ENCODE data around the gene SEMA4D.
"Not testable (repeated sequence)": the region's sequence is repeated elsewhere in the genome, so short reads cannot be mapped to it uniquely, and the experiment has no call there.

The SEMA4D gene

DNA sequence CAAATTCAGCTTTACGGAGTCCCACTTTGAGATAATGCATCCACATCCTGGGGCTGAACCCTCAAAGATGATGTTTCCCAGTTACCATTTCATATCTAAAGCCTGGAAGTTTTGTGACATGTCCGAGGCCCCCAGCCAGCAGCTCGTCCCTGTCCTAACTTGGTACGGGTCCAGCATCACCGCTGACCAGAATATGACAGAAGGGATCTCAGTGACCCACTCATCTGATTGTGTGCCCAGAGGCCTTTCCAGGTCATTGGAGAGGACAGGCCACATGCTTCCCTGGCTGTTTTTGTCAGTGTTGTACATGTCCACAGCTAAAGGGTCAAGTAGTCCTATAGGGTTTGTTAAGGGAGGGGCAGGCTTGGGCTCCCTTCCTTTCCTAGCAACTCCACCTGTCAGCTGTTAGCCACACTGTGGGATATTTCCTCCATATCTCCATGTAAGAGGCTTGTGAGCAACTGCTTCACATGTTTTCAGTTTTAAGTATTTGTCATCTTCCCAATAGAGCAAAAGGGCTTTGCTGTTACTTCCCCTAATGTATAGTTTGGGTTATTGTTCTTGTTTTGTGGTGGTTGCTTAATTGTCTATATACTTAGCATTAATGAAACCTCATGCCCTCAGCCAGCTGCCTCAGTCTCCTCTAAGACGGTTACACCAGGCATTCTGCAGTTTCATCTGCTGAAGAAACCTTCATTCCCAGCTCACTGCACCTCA lies 146.2 kb downstream of the SEMA4D start:
- Histone ChIP-seq H3K4me1 (ENCODE audit: insufficient read depth, insufficient read length) (no peaks in the 10 kb centered on the region), H3K36me3 (ENCODE audit: insufficient read depth, insufficient read length, low read length) (peaks cover 96% of the 10 kb centered on the region)

DNA sequence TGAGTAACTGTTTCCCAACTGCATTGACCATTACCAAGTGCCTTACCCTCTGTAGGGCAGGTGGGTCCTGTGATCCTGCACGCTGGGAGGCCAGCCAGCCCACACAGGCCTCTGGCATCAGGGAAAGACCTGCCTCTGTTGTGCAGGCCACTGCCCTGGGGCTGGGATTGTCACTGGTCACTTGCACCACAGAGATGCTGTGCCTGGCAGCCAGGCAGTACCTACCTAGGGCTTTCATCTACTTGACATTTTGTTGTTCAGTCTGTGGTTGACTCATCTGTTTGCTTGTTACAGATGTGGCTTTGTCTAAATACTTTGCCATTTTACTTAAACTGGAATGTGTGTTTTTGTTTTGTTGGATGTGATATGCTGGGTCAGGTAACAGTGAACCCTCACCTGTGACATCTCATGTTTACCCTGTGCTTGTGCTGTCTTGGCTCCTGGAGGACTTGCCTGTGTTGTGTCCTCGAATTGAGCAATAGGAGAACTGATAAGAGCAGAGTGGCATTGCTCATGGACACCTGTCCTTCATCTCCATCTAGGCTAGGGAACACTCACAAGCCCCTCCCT lies 146.8 kb downstream of the SEMA4D start:
- H3K9me3 ChIP-seq (ENCODE audit: insufficient read depth, low read length): no peaks in the 10 kb centered on the region
- TF ChIP-seq YY1 (IDR thresholded peaks at IDR 0.05; ENCODE audit: insufficient read depth, insufficient read length) (no peak), SUZ12 (IDR thresholded peaks at IDR 0.05; ENCODE audit: extremely low read depth, insufficient read depth, insufficient read length) (no peak), ZNF274 (IDR thresholded peaks at IDR 0.05; ENCODE audit: low read depth, low read length) (no peak)
- peaks cover 96% of the 10 kb centered on the region for H3K36me3 ChIP-seq (ENCODE audit: insufficient read depth, insufficient read length, low read length)
- H3K4me1 ChIP-seq (ENCODE audit: insufficient read depth, insufficient read length): no peaks in the 10 kb centered on the region
- no peak overlapping the region for H3K9ac ChIP-seq (ENCODE audit: insufficient read length, low read depth)
- no peak overlapping the region for H3K4me3 ChIP-seq (ENCODE audit: insufficient read length, low read depth)
- no peaks in the 10 kb centered on the region for H3K27me3 ChIP-seq (ENCODE audit: insufficient read depth, insufficient read length)
- DNase-seq (ENCODE audit: low read depth, low spot score): no peak

More for the DNA sequence above, 146.2 kb downstream of the SEMA4D start:
- Histone ChIP-seq H3K9me3 (ENCODE audit: insufficient read depth, low read length) (no peaks in the 10 kb centered on the region), H3K27me3 (ENCODE audit: insufficient read depth, insufficient read length) (no peaks in the 10 kb centered on the region), H3K9ac (ENCODE audit: insufficient read length, low read depth) (no peak overlapping the region), H3K4me3 (ENCODE audit: insufficient read length, low read depth) (no peak overlapping the region)
- no peak for DNase-seq (ENCODE audit: low read depth, low spot score)
- TF ChIP-seq SUZ12 (IDR thresholded peaks at IDR 0.05; ENCODE audit: extremely low read depth, insufficient read depth, insufficient read length): no peak
- TF ChIP-seq ZNF274 (IDR thresholded peaks at IDR 0.05; ENCODE audit: low read depth, low read length): no peak
- no peak for TF ChIP-seq YY1 (IDR thresholded peaks at IDR 0.05; ENCODE audit: insufficient read depth, insufficient read length)

DNA sequence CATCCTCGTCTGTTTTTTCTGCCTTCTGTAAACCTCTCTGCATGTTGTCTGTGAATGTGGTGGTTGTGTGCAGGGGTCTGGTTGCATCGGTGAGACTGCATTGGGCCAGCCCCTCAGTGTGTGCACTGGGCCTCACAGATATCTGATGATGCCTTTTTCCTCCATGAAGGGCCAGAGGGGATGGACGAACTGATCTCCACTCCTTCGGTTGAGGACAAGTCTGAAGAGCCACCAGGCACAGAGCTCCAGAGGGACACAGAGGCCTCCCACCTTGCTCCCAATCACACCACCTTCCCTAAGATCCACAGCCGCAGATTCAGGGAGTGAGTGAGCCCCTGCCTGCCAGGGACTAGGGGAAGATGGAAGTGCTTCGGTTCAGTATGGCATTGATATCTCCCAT lies 148.3 kb downstream of the SEMA4D start:
- Histone ChIP-seq H3K4me1 (ENCODE audit: insufficient read depth, insufficient read length) (no peaks in the 10 kb centered on the region), H3K36me3 (ENCODE audit: insufficient read depth, insufficient read length, low read length) (peaks cover 98% of the 10 kb centered on the region), H3K9me3 (ENCODE audit: insufficient read depth, low read length) (no peaks in the 10 kb centered on the region), H3K4me3 (ENCODE audit: insufficient read length, low read depth) (no peak overlapping the region), H3K27me3 (ENCODE audit: insufficient read depth, insufficient read length) (no peaks in the 10 kb centered on the region), H3K9ac (ENCODE audit: insufficient read length, low read depth) (no peak overlapping the region)
- DNase-seq (ENCODE audit: low read depth, low spot score): no peak
- no peak for TF ChIP-seq YY1 (IDR thresholded peaks at IDR 0.05; ENCODE audit: insufficient read depth, insufficient read length)
- no peak for TF ChIP-seq SUZ12 (IDR thresholded peaks at IDR 0.05; ENCODE audit: extremely low read depth, insufficient read depth, insufficient read length)
- TF ChIP-seq ZNF274 (IDR thresholded peaks at IDR 0.05; ENCODE audit: low read depth, low read length): no peak

GRCh38 chr9:89347651-89348050 lies 150.3 kb downstream of the SEMA4D start:
- no peaks in the 10 kb centered on the region for H3K27me3 ChIP-seq (ENCODE audit: insufficient read depth, insufficient read length)
- no peak for DNase-seq (ENCODE audit: low read depth, low spot score)
- H3K9me3 ChIP-seq (ENCODE audit: insufficient read depth, low read length): no peaks in the 10 kb centered on the region
- TF ChIP-seq SUZ12 (IDR thresholded peaks at IDR 0.05; ENCODE audit: extremely low read depth, insufficient read depth, insufficient read length) (no peak), ZNF274 (IDR thresholded peaks at IDR 0.05; ENCODE audit: low read depth, low read length) (no peak), YY1 (IDR thresholded peaks at IDR 0.05; ENCODE audit: insufficient read depth, insufficient read length) (no peak)
- peaks cover 96% of the 10 kb centered on the region for H3K36me3 ChIP-seq (ENCODE audit: insufficient read depth, insufficient read length, low read length)
- H3K4me1 ChIP-seq (ENCODE audit: insufficient read depth, insufficient read length): no peaks in the 10 kb centered on the region
- no peak overlapping the region for H3K4me3 ChIP-seq (ENCODE audit: insufficient read length, low read depth)
- H3K9ac ChIP-seq (ENCODE audit: insufficient read length, low read depth): no peak overlapping the region

DNA sequence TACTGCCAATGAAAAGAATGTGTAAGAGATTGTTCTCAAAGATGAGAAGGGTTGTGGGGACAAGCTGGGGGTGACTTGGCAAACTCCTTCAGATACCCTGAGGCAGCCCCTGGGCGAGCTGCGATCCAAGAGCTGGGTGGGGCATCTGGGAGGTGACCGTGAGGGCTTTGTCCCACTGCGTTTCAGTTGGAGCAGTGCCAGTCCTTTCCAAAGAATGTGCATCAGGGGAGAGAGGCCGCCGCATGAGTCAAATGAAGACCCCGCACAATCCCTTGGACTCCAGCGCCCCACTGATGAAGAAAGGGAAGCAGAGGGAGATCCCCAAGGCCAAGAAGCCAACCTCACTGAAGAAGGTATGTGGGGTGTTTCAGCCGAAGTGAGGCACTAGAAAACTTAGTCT lies 151.2 kb downstream of the SEMA4D start:
- Histone ChIP-seq H3K36me3 (ENCODE audit: insufficient read depth, insufficient read length, low read length) (peaks cover 96% of the 10 kb centered on the region), H3K9me3 (ENCODE audit: insufficient read depth, low read length) (no peaks in the 10 kb centered on the region), H3K4me1 (ENCODE audit: insufficient read depth, insufficient read length) (no peaks in the 10 kb centered on the region), H3K9ac (ENCODE audit: insufficient read length, low read depth) (no peak overlapping the region), H3K27me3 (ENCODE audit: insufficient read depth, insufficient read length) (no peaks in the 10 kb centered on the region), H3K4me3 (ENCODE audit: insufficient read length, low read depth) (no peak overlapping the region)
- DNase-seq (ENCODE audit: low read depth, low spot score): no peak
- TF ChIP-seq YY1 (IDR thresholded peaks at IDR 0.05; ENCODE audit: insufficient read depth, insufficient read length): no peak
- TF ChIP-seq ZNF274 (IDR thresholded peaks at IDR 0.05; ENCODE audit: low read depth, low read length): no peak
- no peak for TF ChIP-seq SUZ12 (IDR thresholded peaks at IDR 0.05; ENCODE audit: extremely low read depth, insufficient read depth, insufficient read length)

GRCh38 chr9:89345476-89345875 lies 152.4 kb downstream of the SEMA4D start:
- no peak overlapping the region for H3K4me3 ChIP-seq (ENCODE audit: insufficient read length, low read depth)
- TF ChIP-seq SUZ12 (IDR thresholded peaks at IDR 0.05; ENCODE audit: extremely low read depth, insufficient read depth, insufficient read length) (no peak), YY1 (IDR thresholded peaks at IDR 0.05; ENCODE audit: insufficient read depth, insufficient read length) (no peak), ZNF274 (IDR thresholded peaks at IDR 0.05; ENCODE audit: low read depth, low read length) (no peak)
- H3K36me3 ChIP-seq (ENCODE audit: insufficient read depth, insufficient read length, low read length): peaks cover 96% of the 10 kb centered on the region
- no peaks in the 10 kb centered on the region for H3K27me3 ChIP-seq (ENCODE audit: insufficient read depth, insufficient read length)
- no peak for DNase-seq (ENCODE audit: low read depth, low spot score)
- no peaks in the 10 kb centered on the region for H3K9me3 ChIP-seq (ENCODE audit: insufficient read depth, low read length)
- H3K9ac ChIP-seq (ENCODE audit: insufficient read length, low read depth): no peak overlapping the region
- no peaks in the 10 kb centered on the region for H3K4me1 ChIP-seq (ENCODE audit: insufficient read depth, insufficient read length)

DNA sequence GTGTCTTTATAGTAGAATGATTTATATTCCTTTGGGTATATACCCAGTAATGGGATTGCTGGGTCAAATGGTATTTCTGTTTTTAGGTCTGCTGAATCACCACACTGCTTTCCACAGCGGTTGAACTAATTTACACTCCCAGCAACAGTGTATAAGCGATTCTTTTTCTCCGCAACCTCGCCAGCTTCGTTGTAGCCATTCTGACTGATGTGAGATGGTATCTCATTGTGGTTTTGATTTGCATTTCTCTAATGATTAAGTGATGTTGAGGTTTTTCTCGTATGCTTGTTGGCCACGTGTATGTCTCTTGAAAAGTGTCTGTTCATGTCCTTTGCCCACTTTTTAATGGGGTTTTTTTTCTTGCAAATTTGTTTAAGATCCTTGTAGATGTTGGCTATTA lies 154.1 kb downstream of the SEMA4D start:
- H3K4me3 ChIP-seq (ENCODE audit: insufficient read length, low read depth); H3K9ac ChIP-seq (ENCODE audit: insufficient read length, low read depth); H3K9me3 ChIP-seq (ENCODE audit: insufficient read depth, low read length); H3K27me3 ChIP-seq (ENCODE audit: insufficient read depth, insufficient read length); DNase-seq (ENCODE audit: low read depth, low spot score); H3K4me1 ChIP-seq (ENCODE audit: insufficient read depth, insufficient read length): not testable (repeated sequence)
- peaks cover 91% of the 10 kb centered on the region for H3K36me3 ChIP-seq (ENCODE audit: insufficient read depth, insufficient read length, low read length)

Measured in NT2/D1 (cell line).